ENCODE data around the gene MR1. TPM values are rescaled to one million over a fixed set of nuclear protein-coding genes. Genes with fewer than 3 reads are reported as not detected.

The MR1 gene
- total and polyA plus RNA-seq, 9 of the 15 experiments (the other 6 are each of a cell fraction or from before 2014, with no cell fraction given): 9.7 to 21.7 (median 15.6) TPM

DNA sequence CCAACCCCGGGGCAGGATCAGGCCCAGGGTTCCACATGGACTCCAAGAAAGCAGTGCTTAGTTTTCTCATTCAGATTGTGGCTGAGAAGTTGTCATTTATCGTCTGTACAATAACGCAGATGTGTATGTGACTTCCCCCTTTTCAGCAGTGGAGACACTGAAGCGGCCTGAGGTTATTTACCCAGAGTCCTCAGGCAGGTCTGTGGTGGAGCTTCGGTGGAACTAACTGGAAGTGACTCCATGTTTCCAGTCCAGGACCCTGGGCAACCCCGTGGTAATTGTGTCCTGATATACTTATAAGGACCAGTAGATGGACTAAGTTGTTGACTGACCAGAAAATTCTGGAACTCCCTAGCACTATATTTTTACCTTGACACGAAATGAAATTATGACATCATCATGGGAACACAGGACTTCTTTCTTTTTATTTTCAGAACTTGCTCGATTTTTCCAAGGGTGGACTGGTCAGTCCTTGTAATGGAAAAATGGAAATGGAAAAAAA is 53.7 kb downstream of the MR1 start (continued):
- TF ChIP-seq HNRNPH1 (optimal IDR thresholded peaks at IDR 0.05; ENCODE audit: low read depth, low read length) (no peak), ELF1 (tag; IDR thresholded peaks at IDR 0.05) (no peak), ZNF354B (CRISPR knock-in tag; IDR thresholded peaks at IDR 0.05) (no peak), PTRF (tag; IDR thresholded peaks at IDR 0.05) (no peak), DNMT1 (IDR thresholded peaks at IDR 0.05) (no peak), ZNF695 (CRISPR knock-in tag; IDR thresholded peaks at IDR 0.05) (no peak), FOXA3 (CRISPR knock-in tag; conservative IDR thresholded peaks at IDR 0.05 in 1 of 2, IDR thresholded peaks at IDR 0.05 in 1 of 2) (peak; percentile 40 to 86; a peak in 2 of 4 replicates), FOS (IDR thresholded peaks at IDR 0.05; ENCODE audit: extremely low read depth, insufficient read length) (no peak), ZNF140 (CRISPR knock-in tag; IDR thresholded peaks at IDR 0.05) (peak; percentile 75; the same call in 1 of the 2 replicates), MXI1 (IDR thresholded peaks at IDR 0.05; ENCODE audit: low read depth, low read length) (no peak), DPF2 (IDR thresholded peaks at IDR 0.05) (no peak), ZNF224 (CRISPR knock-in tag; IDR thresholded peaks at IDR 0.05) (no peak), NFE2 (IDR thresholded peaks at IDR 0.05; ENCODE audit: low read depth) (no peak), ZNF212 (CRISPR knock-in tag; IDR thresholded peaks at IDR 0.05) (no peak), COPS2 (conservative IDR thresholded peaks at IDR 0.05) (no peak), SIRT6 (IDR thresholded peaks at IDR 0.05; ENCODE audit: low read depth, low read length) (no peak), ZSCAN32 (CRISPR knock-in tag; IDR thresholded peaks at IDR 0.05) (no peak), SLC30A9 (CRISPR knock-in tag; IDR thresholded peaks at IDR 0.05) (no peak), ZNF707 (CRISPR knock-in tag; conservative IDR thresholded peaks at IDR 0.05) (no peak), CSDE1 (IDR thresholded peaks at IDR 0.05) (no peak)
- TF ChIP-seq, protein P1, sequence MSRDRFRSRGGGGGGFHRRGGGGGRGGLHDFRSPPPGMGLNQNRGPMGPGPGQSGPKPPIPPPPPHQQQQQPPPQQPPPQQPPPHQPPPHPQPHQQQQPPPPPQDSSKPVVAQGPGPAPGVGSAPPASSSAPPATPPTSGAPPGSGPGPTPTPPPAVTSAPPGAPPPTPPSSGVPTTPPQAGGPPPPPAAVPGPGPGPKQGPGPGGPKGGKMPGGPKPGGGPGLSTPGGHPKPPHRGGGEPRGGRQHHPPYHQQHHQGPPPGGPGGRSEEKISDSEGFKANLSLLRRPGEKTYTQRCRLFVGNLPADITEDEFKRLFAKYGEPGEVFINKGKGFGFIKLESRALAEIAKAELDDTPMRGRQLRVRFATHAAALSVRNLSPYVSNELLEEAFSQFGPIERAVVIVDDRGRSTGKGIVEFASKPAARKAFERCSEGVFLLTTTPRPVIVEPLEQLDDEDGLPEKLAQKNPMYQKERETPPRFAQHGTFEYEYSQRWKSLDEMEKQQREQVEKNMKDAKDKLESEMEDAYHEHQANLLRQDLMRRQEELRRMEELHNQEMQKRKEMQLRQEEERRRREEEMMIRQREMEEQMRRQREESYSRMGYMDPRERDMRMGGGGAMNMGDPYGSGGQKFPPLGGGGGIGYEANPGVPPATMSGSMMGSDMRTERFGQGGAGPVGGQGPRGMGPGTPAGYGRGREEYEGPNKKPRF (IDR thresholded peaks at IDR 0.05; ENCODE audit: low read depth, low read length): no peak
- TF ChIP-seq, protein P2, sequence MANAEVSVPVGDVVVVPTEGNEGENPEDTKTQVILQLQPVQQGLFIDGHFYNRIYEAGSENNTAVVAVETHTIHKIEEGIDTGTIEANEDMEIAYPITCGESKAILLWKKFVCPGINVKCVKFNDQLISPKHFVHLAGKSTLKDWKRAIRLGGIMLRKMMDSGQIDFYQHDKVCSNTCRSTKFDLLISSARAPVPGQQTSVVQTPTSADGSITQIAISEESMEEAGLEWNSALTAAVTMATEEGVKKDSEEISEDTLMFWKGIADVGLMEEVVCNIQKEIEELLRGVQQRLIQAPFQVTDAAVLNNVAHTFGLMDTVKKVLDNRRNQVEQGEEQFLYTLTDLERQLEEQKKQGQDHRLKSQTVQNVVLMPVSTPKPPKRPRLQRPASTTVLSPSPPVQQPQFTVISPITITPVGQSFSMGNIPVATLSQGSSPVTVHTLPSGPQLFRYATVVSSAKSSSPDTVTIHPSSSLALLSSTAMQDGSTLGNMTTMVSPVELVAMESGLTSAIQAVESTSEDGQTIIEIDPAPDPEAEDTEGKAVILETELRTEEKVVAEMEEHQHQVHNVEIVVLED (CRISPR knock-in tag; IDR thresholded peaks at IDR 0.05): no peak
- TF ChIP-seq, protein P3, sequence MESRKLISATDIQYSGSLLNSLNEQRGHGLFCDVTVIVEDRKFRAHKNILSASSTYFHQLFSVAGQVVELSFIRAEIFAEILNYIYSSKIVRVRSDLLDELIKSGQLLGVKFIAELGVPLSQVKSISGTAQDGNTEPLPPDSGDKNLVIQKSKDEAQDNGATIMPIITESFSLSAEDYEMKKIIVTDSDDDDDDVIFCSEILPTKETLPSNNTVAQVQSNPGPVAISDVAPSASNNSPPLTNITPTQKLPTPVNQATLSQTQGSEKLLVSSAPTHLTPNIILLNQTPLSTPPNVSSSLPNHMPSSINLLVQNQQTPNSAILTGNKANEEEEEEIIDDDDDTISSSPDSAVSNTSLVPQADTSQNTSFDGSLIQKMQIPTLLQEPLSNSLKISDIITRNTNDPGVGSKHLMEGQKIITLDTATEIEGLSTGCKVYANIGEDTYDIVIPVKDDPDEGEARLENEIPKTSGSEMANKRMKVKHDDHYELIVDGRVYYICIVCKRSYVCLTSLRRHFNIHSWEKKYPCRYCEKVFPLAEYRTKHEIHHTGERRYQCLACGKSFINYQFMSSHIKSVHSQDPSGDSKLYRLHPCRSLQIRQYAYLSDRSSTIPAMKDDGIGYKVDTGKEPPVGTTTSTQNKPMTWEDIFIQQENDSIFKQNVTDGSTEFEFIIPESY (CRISPR knock-in tag; IDR thresholded peaks at IDR 0.05): no peak
- TF ChIP-seq, protein P4, sequence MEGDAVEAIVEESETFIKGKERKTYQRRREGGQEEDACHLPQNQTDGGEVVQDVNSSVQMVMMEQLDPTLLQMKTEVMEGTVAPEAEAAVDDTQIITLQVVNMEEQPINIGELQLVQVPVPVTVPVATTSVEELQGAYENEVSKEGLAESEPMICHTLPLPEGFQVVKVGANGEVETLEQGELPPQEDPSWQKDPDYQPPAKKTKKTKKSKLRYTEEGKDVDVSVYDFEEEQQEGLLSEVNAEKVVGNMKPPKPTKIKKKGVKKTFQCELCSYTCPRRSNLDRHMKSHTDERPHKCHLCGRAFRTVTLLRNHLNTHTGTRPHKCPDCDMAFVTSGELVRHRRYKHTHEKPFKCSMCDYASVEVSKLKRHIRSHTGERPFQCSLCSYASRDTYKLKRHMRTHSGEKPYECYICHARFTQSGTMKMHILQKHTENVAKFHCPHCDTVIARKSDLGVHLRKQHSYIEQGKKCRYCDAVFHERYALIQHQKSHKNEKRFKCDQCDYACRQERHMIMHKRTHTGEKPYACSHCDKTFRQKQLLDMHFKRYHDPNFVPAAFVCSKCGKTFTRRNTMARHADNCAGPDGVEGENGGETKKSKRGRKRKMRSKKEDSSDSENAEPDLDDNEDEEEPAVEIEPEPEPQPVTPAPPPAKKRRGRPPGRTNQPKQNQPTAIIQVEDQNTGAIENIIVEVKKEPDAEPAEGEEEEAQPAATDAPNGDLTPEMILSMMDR (IDR thresholded peaks at IDR 0.05 in 2 of 3, conservative IDR thresholded peaks at IDR 0.05 in 1 of 3; ENCODE audit: insufficient read depth in 2 of 3, low read depth in 1 of 3, low read length in 3 of 3): peak in 1 of 3 experiments; percentile 19; a peak in 1 of 6 replicates
